Endothelial cell of umbilical vein (primary cell): Measurements from ENCODE around the gene IGFL3. TPM values are rescaled to one million over a fixed set of nuclear protein-coding genes. Genes with fewer than 3 reads are reported as not detected.

Source experiments
- BruUV-seq: library from RNA; stranded (reverse); fragments of 400-500 nt; replicated peaks from 2 replicates; lab custom pipeline; 2021; lab: Mats Ljungman, UMichigan
- CTCF ChIA-PET: fragments of 300-600, 350-600 bp; sonication (Branson Sonifier 250); formaldehyde crosslinking; loops from one replicate; lab custom pipeline; 2021; ENCODE audit warnings: antibody characterized with exemption, inconsistent platforms; lab: Charles Lee
- POLR2A ChIA-PET: fragments of 300-600, 350-600 bp; sonication (Branson Sonifier 250); formaldehyde crosslinking; loops from one replicate; lab custom pipeline; 2021; ENCODE audit warnings: antibody characterized with exemption, inconsistent platforms; lab: Charles Lee
- DNase-seq: peaks from one replicate; pipeline ENCODE4 v3.0.0-alpha.2; 2011; ENCODE audit warnings: low read depth, low spot score
- FAIRE-seq: peaks from 2 replicates; lab custom pipeline; 2011; peaks lifted over from hg19 to GRCh38; lab: Jason Lieb, UNC
- H2AFZ ChIP-seq: 2 replicates; pipeline ENCODE4 v1.6.0; 2012; ENCODE audit warnings: low read depth, low read length, control low read depth, inconsistent platforms
- H3K27ac ChIP-seq: 2 replicates; pipeline ENCODE4 v1.5.1; 2011; ENCODE audit warnings: low read depth, mild to moderate bottlenecking, control low read depth, low read length, moderate library complexity; ENCODE audit not compliant: insufficient read depth
- H3K27me3 ChIP-seq, 2 experiments: 2 replicates each; pipeline versions ENCODE4 v1.6.0 to v1.6.1; 2011; ENCODE audit warnings: low read length in 2 of 2, mixed read lengths in 1 of 2; ENCODE audit not compliant: control insufficient read depth in 2 of 2, insufficient read depth in 2 of 2
- H3K36me3 ChIP-seq, 2 experiments: 2 replicates in 1 of 2; 3 replicates in 1 of 2; pipeline ENCODE4 v1.5.1; 2011; ENCODE audit warnings: low read length in 2 of 2, mild to moderate bottlenecking in 1 of 2, moderate library complexity in 1 of 2; ENCODE audit not compliant: control insufficient read depth in 2 of 2, insufficient read depth in 2 of 2; ENCODE audit errors: extremely low read depth in 1 of 2
- H3K4me1 ChIP-seq: 3 replicates; pipeline ENCODE4 v1.5.1; 2011; ENCODE audit warnings: mild to moderate bottlenecking, low read length; ENCODE audit not compliant: control insufficient read depth, insufficient read depth; ENCODE audit errors: extremely low read depth
- H3K4me2 ChIP-seq: 2 replicates; pipeline ENCODE4 v1.6.1; 2011; ENCODE audit warnings: low read length, control low read depth, mixed read lengths; ENCODE audit not compliant: insufficient read depth
- H3K4me3 ChIP-seq, 3 experiments: fragments of 200-600 bp in 1 of 3; sonication (generic), shearing (Covaris generic) in 1 of 3; replicated peaks in 1 of 3; 2 replicates each; pipeline ENCODE4 v1.5.1; 2011 to 2016; ENCODE audit warnings: control low read depth in 3 of 3, low read length in 3 of 3, mild to moderate bottlenecking in 2 of 3, inconsistent platforms in 1 of 3, low read depth in 1 of 3, moderate library complexity in 1 of 3; ENCODE audit not compliant: insufficient read depth in 1 of 3
- H3K79me2 ChIP-seq: 2 replicates; pipeline ENCODE4 v1.6.0; 2012; ENCODE audit warnings: low read length, inconsistent platforms; ENCODE audit not compliant: control insufficient read depth, insufficient read depth
- H3K9ac ChIP-seq: replicated peaks from 2 replicates; pipeline ENCODE3; 2011; ENCODE audit warnings: low read length, control low read depth; ENCODE audit not compliant: insufficient read depth; ENCODE audit errors: extremely low read depth
- H3K9me1 ChIP-seq: replicated peaks from 3 replicates; pipeline ENCODE4 v1.6.0; 2011; ENCODE audit warnings: mild to moderate bottlenecking, low read length; ENCODE audit not compliant: control insufficient read depth, insufficient read depth; ENCODE audit errors: extremely low read depth
- H3K9me3 ChIP-seq: replicated peaks from 2 replicates; pipeline ENCODE4 v1.5.1; 2012; ENCODE audit warnings: low read length, inconsistent platforms; ENCODE audit not compliant: control insufficient read depth, insufficient read depth
- H4K20me1 ChIP-seq: replicated peaks from 2 replicates; pipeline ENCODE3; 2011; ENCODE audit warnings: mild to moderate bottlenecking, low read length; ENCODE audit not compliant: control insufficient read depth, insufficient read depth; ENCODE audit errors: extremely low read depth
- EZH2 ChIP-seq: IDR thresholded peaks from 2 replicates; pipeline ENCODE4 v1.6.1; 2012; ENCODE audit warnings: borderline replicate concordance, low read depth, mild to moderate bottlenecking, moderate library complexity, low read length, inconsistent platforms; ENCODE audit not compliant: severe bottlenecking
- FOS ChIP-seq: IDR thresholded peaks from 2 replicates; pipeline ENCODE4 v1.6.1; 2011; ENCODE audit warnings: mild to moderate bottlenecking, low read length, moderate library complexity, borderline replicate concordance; ENCODE audit not compliant: insufficient read depth
- GATA2 ChIP-seq: IDR thresholded peaks from 2 replicates; pipeline ENCODE4 v1.7.0; 2011; ENCODE audit warnings: low read depth, mild to moderate bottlenecking, moderate library complexity, mixed read lengths, low read length; ENCODE audit not compliant: insufficient read length, insufficient read depth
- JUN ChIP-seq: IDR thresholded peaks from 2 replicates; pipeline ENCODE4 v1.6.1; 2011; ENCODE audit warnings: borderline replicate concordance, low read depth; ENCODE audit not compliant: insufficient read length, insufficient read depth
- MYC ChIP-seq: IDR thresholded peaks from one replicate; pipeline ENCODE4 v1.6.1; 2011; ENCODE audit warnings: mild to moderate bottlenecking, low read depth, low read length
- POLR2A ChIP-seq: IDR thresholded peaks from 2 replicates; pipeline ENCODE4 v1.6.1; 2012; ENCODE audit warnings: low read depth, mild to moderate bottlenecking, control low read depth, low read length
- POLR2AphosphoS5 ChIP-seq: IDR thresholded peaks from 2 replicates; pipeline ENCODE4 v1.6.1; 2012; ENCODE audit warnings: low read depth, mild to moderate bottlenecking, control low read depth, low read length, moderate library complexity; ENCODE audit not compliant: insufficient read depth
- dilution Hi-C: fragments of 300-500 bp; cut with MboI; formaldehyde crosslinking; loops from one replicate; pipeline ENCODE4 v1.15.0; 2019; ENCODE audit warnings: low sequenced_read_pairs; ENCODE audit not compliant: extremely low pct_ligation_motif_present
- intact Hi-C: fragments of 100-400 bp; cut with micrococcal nuclease; formaldehyde crosslinking; loops from one replicate; pipeline ENCODE4 v1.10.0; 2022
- polyA plus RNA-seq, 4 experiments: library from polyadenylated mRNA; depleted of rRNA in 3 of 4; stranded (reverse) in 3 of 4; unstranded in 1 of 4; fragments of >200 nt; gene quantifications; 2 replicates each; pipeline versions ENCODE4 v1.2.1 to v1.2.3, GENCODE V29; 2011 to 2012; ENCODE audit warnings: missing spikeins in 1 of 4
- total RNA-seq: library from RNA; stranded (reverse); gene quantifications from 2 replicates; pipeline ENCODE4 v1.2.3, GENCODE V29; 2021
- TF ChIP-seq, protein P1 (sequence below), 2 donors: IDR thresholded peaks; 1 replicate in 1 of 2; 2 replicates in 1 of 2; pipeline ENCODE4 v1.5.1; 2011; ENCODE audit warnings: low read length in 2 of 2, mild to moderate bottlenecking in 2 of 2, moderate library complexity in 2 of 2, control low read depth in 1 of 2, inconsistent platforms in 1 of 2, low read depth in 1 of 2; ENCODE audit not compliant: insufficient read depth in 1 of 2; ENCODE audit errors: extremely low read depth in 1 of 2
- TF ChIP-seq, protein P2 (sequence below): IDR thresholded peaks from 2 replicates; pipeline ENCODE4 v1.6.1; 2011; ENCODE audit not compliant: insufficient read depth, insufficient read length

IGFL3 gene
- total and polyA plus RNA-seq, 2 donors (not counting 3 experiments of a cell fraction or from before 2014, with no cell fraction given), result not detected

DNA sequence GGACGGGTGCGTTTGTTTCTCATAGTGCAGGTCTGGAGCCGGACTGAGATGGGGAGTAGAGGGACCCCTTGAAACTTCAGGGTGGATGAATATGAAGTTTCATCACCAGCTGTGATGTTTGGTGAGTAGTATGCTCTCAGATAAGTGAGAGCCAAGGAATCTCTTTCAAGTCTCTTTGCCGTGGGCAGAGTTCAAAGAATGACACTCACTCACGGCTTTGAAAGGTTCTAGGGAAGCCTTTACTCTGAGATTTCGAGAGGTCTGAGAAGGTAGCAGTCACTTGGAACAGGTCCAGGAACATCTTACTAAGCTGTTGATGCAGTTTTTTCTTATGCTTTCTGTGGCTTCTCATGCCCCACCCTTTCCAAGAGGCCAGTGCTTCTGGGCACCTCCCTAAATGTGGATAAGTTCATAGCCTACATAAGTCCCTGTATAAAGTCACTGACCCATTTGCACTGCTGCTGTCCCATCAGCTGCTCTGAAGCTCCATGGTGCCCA, 23.4 kb upstream of the IGFL3 start, which contains the start of gene IGFL2:
TSS of gene IGFL2 (plus strand) at position 448 of the 498 bp plus-strand sequence. CDS start at position 489, 41 bp downstream.
- FAIRE-seq (no peak), DNase-seq (no peak)
- no peak within 1 kb of the TSS for H3K4me3 ChIP-seq
- intact Hi-C loops (no loop called here), dilution Hi-C loops (no loop called here)
- no peaks in the 10 kb centered on the region for H3K9me1 ChIP-seq
- no peaks in the 10 kb centered on the region for H3K4me1 ChIP-seq
- BruUV-seq, result no TSS peak
- ChIA-PET CTCF (interaction anchor here (0.9 kb wide), 1 partner anchor 65 kb away, joined by 3 read pairs; no protein-coding TSS in a partner anchor), POLR2A (no interaction called here)
- H3K79me2 ChIP-seq, result no peaks in the 10 kb centered on the region
- H3K36me3 ChIP-seq, result no peaks in the 10 kb centered on the region
- H3K9ac ChIP-seq, result no peak within 1 kb of the TSS
- H4K20me1 ChIP-seq, result no peaks in the 10 kb centered on the region
- no peak within 1 kb of the TSS for H2AFZ ChIP-seq
- peaks cover 11 to 37% of the 10 kb centered on the region in 2 experiments for H3K27me3 ChIP-seq
- no peak within 1 kb of the TSS for H3K27ac ChIP-seq
- TF ChIP-seq MYC (no peak), GATA2 (no peak), JUN (no peak), POLR2A (no peak), FOS (no peak), EZH2 (no peak), POLR2AphosphoS5 (no peak)
- TF ChIP-seq, protein P1, sequence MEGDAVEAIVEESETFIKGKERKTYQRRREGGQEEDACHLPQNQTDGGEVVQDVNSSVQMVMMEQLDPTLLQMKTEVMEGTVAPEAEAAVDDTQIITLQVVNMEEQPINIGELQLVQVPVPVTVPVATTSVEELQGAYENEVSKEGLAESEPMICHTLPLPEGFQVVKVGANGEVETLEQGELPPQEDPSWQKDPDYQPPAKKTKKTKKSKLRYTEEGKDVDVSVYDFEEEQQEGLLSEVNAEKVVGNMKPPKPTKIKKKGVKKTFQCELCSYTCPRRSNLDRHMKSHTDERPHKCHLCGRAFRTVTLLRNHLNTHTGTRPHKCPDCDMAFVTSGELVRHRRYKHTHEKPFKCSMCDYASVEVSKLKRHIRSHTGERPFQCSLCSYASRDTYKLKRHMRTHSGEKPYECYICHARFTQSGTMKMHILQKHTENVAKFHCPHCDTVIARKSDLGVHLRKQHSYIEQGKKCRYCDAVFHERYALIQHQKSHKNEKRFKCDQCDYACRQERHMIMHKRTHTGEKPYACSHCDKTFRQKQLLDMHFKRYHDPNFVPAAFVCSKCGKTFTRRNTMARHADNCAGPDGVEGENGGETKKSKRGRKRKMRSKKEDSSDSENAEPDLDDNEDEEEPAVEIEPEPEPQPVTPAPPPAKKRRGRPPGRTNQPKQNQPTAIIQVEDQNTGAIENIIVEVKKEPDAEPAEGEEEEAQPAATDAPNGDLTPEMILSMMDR (IDR thresholded peaks at IDR 0.05; ENCODE audit: extremely low read depth in 1 of 2, insufficient read depth in 1 of 2, low read depth in 1 of 2, low read length in 2 of 2), result no peak
- TF ChIP-seq, protein P2, sequence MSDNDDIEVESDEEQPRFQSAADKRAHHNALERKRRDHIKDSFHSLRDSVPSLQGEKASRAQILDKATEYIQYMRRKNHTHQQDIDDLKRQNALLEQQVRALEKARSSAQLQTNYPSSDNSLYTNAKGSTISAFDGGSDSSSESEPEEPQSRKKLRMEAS, result no peak
- no peak within 1 kb of the TSS for H3K4me2 ChIP-seq
- no peaks in the 10 kb centered on the region for H3K9me3 ChIP-seq
